Measurements from ENCODE around the gene CDKN1A.

Gene CDKN1A

GRCh38 chr6:36701401-36701991 lies 23.0 kb downstream of the CDKN1A start:
- Histone ChIP-seq H3K4me3 (ENCODE audit: low read length) (no peak overlapping the region), H3K27me3 (replicated peaks; ENCODE audit: insufficient read depth, low read length) (no peaks in the 10 kb centered on the region), H3K4me1 (ENCODE audit: low read length) (no peaks in the 10 kb centered on the region), H3F3A (ENCODE audit: insufficient read depth, low read length) (no peaks in the 10 kb centered on the region), H4K20me1 (ENCODE audit: insufficient read depth, low read length) (no peaks in the 10 kb centered on the region), H3K4me2 (ENCODE audit: low read depth, low read length) (no peak overlapping the region), H2AFZ (ENCODE audit: low read length) (no peak overlapping the region), H3K27ac (ENCODE audit: low read length) (no peak overlapping the region), H3K79me2 (ENCODE audit: low read length) (no peaks in the 10 kb centered on the region), H3K9me2 (replicated peaks; ENCODE audit: insufficient read depth, low read length) (no peaks in the 10 kb centered on the region), H3K9ac (ENCODE audit: low read length) (no peak overlapping the region), H3K36me3 (replicated peaks; ENCODE audit: insufficient read depth, low read length) (no peaks in the 10 kb centered on the region), H3K9me3 (replicated peaks; ENCODE audit: insufficient read depth, low read length) (no peaks in the 10 kb centered on the region)
- DNase-seq = peak; percentile 34
- TF ChIP-seq EZH2 (optimal IDR thresholded peaks at IDR 0.05; ENCODE audit: low read depth, low read length) (no peak), CTCF (IDR thresholded peaks at IDR 0.05; ENCODE audit: low read length) (peak; percentile 48), EZH2phosphoT487 (IDR thresholded peaks at IDR 0.05; ENCODE audit: low read length) (no peak)

DNA sequence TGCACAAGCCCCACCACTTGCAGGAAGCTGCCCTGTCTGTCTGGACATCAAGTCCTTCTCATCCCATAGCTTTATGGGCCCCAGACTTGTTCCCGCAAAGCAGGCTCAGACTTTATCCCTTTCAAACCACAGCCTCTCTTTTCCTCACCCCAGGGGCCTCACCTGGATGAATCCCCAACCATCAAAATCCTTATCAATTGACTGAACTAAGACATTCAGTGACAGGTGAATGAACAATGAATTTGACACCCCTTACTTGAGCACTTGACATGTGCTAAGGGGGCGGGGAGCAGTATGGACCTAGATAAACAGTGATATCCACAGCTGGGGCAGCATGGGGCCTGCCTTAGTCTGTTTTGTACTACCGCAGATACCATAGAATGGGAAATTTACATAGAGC lies 24.1 kb downstream of the CDKN1A start:
- Histone ChIP-seq H3K27ac (ENCODE audit: low read length) (no peak overlapping the region), H3K9me3 (replicated peaks; ENCODE audit: insufficient read depth, low read length) (no peaks in the 10 kb centered on the region), H3K9ac (ENCODE audit: low read length) (no peak overlapping the region), H3K9me2 (replicated peaks; ENCODE audit: insufficient read depth, low read length) (no peaks in the 10 kb centered on the region), H2AFZ (ENCODE audit: low read length) (no peak overlapping the region), H3K4me2 (ENCODE audit: low read depth, low read length) (no peak overlapping the region), H3K4me1 (ENCODE audit: low read length) (no peaks in the 10 kb centered on the region), H3K27me3 (replicated peaks; ENCODE audit: insufficient read depth, low read length) (no peaks in the 10 kb centered on the region), H4K20me1 (ENCODE audit: insufficient read depth, low read length) (no peaks in the 10 kb centered on the region), H3K79me2 (ENCODE audit: low read length) (no peaks in the 10 kb centered on the region), H3F3A (ENCODE audit: insufficient read depth, low read length) (no peaks in the 10 kb centered on the region), H3K36me3 (replicated peaks; ENCODE audit: insufficient read depth, low read length) (no peaks in the 10 kb centered on the region), H3K4me3 (ENCODE audit: low read length) (no peak overlapping the region)
- no peak for DNase-seq
- TF ChIP-seq EZH2phosphoT487 (IDR thresholded peaks at IDR 0.05; ENCODE audit: low read length) = no peak
- TF ChIP-seq EZH2 (optimal IDR thresholded peaks at IDR 0.05; ENCODE audit: low read depth, low read length) = no peak
- TF ChIP-seq CTCF (IDR thresholded peaks at IDR 0.05; ENCODE audit: low read length) = no peak

- no peaks in the 10 kb centered on the region for H3K27me3 ChIP-seq (replicated peaks; ENCODE audit: insufficient read depth, low read length)
- no peak overlapping the region for H3K9ac ChIP-seq (ENCODE audit: low read length)
- no peaks in the 10 kb centered on the region for H3K79me2 ChIP-seq (ENCODE audit: low read length)
- H3K4me2 ChIP-seq (ENCODE audit: low read depth, low read length) = no peak overlapping the region
- H3K4me3 ChIP-seq (ENCODE audit: low read length) = no peak overlapping the region
- H3K4me1 ChIP-seq (ENCODE audit: low read length) = no peaks in the 10 kb centered on the region
- no peak overlapping the region for H3K27ac ChIP-seq (ENCODE audit: low read length)
- no peak overlapping the region for H2AFZ ChIP-seq (ENCODE audit: low read length)
- no peaks in the 10 kb centered on the region for H3F3A ChIP-seq (ENCODE audit: insufficient read depth, low read length)
- TF ChIP-seq EZH2 (optimal IDR thresholded peaks at IDR 0.05; ENCODE audit: low read depth, low read length) (no peak), CTCF (IDR thresholded peaks at IDR 0.05; ENCODE audit: low read length) (no peak), EZH2phosphoT487 (IDR thresholded peaks at IDR 0.05; ENCODE audit: low read length) (no peak)
- no peaks in the 10 kb centered on the region for H3K36me3 ChIP-seq (replicated peaks; ENCODE audit: insufficient read depth, low read length)
- DNase-seq = no peak
- no peaks in the 10 kb centered on the region for H3K9me3 ChIP-seq (replicated peaks; ENCODE audit: insufficient read depth, low read length)
- no peaks in the 10 kb centered on the region for H4K20me1 ChIP-seq (ENCODE audit: insufficient read depth, low read length)
- H3K9me2 ChIP-seq (replicated peaks; ENCODE audit: insufficient read depth, low read length) = no peaks in the 10 kb centered on the region
Measured at GRCh38 chr6:36703081-36703606, 24.6 kb downstream of the CDKN1A start.

Measured in MM.1S (cell line).